Cerebellar nuclear complex (tissue), 1 donor: ENCODE measurements around the gene RBM17.
"Not testable (repeated sequence)": the region's sequence is repeated elsewhere in the genome, so short reads cannot be mapped to it uniquely, and the experiment has no call there.

Source experiments
- DNase-seq, 2 experiments: peaks; one replicate each; lab custom pipeline; 2025; lab: John Stamatoyannopoulos, UW

RBM17 gene

DNA sequence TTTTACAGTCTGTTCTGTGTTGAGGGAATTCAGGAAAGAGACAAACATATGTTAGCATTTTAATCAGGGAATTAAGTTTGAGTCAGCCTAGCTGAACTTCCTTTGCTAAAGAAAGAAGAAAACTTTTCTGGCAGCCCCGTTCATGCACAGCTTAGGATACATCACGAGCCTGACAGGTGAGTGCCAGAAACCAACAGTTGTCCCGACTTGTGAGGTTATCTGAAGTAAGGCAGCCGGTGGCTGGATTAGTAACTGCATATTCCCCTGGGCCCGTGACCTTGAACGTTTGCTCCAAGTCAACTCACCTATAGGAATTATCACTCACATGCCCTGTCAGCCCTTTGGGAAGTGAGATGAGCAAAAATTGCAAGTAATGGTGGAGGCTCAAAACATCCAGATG is 24.1 kb downstream of the RBM17 start:
- DNase-seq = no peak

DNA sequence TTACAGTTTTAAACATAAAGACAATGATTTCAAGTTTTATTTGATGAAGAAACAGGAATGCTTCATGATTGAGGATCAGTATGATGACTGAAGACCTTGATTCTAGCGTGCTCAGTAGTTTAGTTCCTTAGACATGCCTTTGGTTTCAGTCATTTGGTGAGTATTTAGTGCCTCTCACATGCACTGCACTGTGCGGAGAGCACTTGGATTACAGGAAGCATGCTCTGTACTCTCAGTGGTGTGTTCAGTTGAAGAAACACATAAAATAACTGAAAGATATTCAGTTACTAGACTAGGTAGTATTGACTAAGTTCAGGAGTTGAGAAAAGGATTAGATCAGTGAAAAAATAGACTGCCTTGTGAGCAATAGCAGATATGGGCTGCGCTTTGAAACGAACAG is 25.5 kb downstream of the RBM17 start:
- DNase-seq = no peak

DNA sequence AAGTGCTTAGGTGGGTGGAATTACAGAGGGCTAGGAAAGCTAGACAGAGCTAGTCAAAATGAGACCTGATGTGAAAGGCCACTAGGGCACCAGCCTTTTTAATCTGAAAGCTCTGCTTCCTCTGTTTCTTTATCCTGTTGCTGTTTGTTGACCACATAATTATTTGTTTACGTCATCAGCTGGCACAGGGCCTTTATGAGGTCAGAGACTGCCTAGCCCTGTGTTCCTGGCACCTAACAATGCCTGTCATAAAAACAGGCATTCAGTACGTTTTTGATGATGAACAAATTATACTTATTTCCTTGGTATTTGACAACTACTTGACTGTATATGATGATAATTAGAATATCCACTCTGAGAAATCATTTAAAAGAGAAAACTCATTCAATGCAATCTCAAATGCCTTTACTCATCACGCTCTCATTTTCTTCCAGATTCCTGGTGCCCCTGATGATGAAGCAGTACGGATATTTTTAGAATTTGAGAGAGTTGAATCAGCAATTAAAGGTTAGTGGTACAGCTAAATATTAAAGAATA is 26.0 kb downstream of the RBM17 start:
- no peak for DNase-seq

DNA sequence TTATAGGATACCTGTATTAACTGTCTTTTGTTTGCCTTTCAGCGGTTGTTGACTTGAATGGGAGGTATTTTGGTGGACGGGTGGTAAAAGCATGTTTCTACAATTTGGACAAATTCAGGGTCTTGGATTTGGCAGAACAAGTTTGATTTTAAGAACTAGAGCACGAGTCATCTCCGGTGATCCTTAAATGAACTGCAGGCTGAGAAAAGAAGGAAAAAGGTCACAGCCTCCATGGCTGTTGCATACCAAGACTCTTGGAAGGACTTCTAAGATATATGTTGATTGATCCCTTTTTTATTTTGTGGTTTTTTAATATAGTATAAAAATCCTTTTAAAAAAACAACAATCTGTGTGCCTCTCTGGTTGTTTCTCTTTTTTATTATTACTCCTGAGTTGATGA is 26.6 kb downstream of the RBM17 start:
- DNase-seq = no peak

DNA sequence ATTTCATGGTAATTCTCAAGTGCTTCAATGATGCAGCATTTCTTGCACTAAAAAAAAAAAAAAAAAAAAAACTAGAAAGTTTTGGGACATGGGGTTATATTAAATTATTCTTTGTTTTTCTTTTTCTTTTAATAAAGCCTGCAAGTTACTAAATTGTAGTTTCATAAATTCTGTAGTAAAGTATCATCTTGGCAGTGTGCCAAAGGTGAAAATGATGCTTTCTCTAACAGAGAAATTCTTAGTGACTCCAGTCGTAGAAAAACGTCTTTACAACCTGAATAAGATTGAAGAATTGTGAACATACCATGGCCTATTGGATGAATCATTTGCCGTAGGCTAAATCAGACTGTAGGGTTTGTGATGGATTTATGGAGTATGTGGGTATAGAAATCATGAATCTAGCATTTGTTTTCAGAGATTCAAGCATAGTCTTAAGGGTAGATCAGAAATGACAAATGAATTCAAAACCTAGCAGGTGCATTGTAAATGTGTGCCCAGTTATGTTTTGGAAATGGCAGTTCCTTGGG is 27.1 kb downstream of the RBM17 start:
- DNase-seq = no peak

DNA sequence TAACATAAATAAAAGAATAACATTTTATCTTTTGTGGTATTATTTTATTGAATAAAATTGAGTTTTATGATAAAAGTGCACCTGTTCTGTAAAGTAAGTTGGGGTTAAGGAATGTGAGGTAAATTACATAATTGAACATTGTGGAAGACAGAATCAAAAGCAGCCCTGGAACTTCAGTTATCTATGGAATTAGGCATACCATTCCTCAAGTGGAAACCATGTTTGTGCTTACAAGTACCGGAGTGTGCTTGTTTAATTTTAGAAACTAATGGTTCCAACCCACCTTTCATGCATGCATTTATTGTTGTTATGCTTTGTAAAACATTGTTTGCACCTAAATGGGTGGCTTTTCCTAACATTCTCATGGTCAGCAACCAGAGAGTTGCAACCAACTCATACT is 28.0 kb downstream of the RBM17 start:
- DNase-seq = no peak

DNA sequence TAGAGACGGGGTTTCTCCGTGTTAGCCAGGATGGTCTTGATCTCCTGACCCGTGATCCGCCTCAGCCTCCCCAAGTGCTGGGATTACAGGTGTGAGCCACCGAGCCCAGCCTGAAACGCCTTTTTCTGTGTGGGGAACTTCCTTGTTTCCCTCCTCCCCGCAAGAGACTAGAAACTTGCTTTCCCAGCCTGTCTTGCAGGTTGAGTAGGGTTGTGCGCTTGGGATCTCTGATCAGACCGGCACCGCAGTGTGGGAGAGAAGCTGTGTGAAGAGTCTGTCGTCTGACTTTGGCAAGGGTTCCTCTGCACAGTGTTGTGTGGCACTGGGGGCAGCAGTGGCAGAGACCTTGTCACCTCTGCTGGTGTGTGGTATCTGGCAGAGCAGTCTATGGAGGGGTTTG is 28.9 kb downstream of the RBM17 start:
- DNase-seq = no peak

DNA sequence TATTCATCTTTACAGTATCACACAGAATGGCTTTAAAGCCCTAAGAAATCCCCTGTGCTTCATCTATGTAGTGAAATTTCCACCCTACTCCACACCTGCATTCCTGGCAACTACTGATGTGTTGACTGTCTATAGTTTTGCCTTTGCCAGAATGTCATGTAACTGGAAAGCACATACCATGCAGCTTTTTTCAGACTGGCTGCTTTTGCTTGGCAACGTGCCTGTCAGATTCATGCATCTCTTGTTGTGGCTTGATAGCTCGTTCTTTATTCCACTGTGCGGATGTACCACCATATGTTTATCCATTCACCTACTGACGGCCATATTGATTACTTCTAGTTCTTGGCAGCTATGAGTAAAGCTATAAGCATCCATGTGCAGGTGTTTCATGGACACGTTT is 30.6 kb downstream of the RBM17 start:
- no peak for DNase-seq

DNA sequence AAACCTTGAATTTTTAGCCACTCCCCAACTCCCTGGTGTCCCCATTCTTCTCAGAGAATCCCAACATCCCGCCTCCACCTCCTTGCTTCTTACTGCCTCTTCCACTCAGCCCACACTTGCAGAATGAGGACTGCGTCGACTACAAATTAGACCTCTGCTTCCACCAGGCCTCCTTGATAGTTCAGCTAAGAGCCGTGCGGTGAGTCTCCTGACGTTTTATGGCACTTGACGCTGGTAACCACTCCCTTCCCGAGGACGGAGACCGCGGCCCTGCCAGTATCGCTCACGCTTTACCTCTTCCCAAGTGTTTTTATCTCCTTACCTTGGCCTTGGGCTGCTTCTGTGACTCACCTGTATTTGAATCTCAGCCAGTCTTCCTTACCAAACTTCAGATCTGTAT is 31.1 kb downstream of the RBM17 start:
- no peak for DNase-seq

DNA sequence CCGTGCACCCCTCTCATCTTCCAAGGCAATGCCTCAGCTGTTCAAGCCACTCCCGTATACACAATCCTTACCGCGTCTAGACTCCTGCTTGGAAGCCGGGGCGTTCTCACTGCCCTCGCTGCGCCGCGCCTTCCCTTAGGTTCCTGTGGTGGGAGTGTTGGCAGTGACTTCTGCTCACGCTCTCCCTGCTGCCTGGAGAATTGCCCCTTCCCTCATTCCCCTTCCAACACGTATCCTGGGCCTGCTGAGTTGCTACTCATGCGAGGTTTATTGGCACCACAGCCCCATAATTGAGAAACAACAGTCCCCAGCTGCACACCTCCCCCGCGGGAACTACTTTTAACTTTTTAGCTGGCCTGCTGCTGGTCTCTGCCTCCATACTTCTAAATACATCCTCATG is 31.9 kb downstream of the RBM17 start:
- DNase-seq = no peak

DNA sequence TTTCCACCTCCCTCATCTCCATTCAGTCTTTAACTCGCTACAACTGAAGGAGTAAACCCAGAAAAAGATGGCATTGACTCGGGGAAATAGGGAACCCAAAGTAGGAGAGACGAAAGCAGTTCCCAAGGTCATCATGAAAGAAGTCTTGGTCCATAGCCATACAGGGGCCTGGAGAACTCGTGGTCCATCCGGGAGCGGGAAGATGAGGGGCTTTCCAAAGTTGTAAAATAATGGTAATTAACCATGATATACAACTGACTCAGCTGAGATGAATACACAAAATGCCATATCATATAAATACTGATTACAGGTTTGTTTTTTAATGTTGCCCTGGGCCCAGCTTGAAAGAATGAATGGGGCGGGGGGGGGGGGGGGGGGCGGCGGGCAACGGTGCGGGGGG is 32.3 kb downstream of the RBM17 start:
- no peak for DNase-seq

DNA sequence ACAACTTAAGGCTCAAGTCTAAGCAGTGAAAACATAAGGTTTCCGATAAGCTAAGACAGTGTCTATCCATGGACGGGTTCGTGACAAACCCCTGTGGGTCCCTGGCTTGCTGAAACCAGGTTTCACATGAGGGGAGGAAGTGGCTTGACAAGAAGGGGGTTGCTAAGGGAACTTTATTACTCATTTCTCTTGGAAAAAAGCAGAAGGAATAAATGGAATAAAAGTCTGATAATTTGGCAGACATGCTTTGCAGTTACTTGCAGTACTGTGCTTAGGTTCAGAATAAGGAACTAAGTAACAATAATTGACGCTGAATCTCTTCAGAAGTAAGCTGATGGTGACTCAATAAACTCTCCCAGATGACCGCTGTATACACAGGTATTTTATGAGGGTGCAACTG is 34.7 kb downstream of the RBM17 start:
- DNase-seq = no peak

DNA sequence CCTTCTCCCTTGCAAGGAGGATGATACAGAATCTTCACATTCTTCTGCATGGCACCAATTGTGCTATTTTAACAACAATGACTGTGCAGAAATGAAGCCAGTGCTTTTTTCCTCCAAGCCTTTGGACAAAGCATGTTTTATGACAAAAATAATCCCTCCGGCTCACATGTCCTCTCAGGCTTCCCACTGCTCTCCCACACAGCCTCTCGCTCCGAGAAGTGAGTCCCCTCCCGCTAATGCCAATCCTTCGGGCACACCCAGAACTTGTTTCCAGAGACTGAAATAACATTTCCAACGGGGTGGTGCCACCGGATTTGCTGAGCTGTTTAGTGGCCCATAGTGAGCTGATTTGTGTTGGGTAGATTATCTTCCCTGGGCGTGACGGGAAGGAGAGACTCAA is 35.8 kb downstream of the RBM17 start:
- no peak for DNase-seq

DNA sequence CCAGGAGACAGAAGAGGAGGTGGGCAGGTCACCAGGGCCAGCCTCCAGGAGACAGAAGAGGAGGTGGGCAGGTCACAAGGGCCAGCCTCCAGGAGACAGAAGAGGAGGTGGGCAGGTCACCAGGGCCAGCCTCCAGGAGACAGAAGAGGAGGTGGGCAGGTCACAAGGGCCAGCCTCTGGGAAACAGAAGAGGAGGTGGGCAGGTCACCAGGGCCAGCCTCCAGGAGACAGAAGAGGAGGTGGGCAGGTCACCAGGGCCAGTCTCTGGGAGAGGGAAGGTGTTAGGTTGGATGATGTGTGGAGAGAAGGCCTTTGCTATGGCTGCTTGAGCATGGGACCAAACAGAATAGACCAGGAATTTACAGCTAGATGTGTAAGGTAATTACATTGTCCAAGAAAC is 38.6 kb downstream of the RBM17 start:
- not testable (repeated sequence) for DNase-seq

DNA sequence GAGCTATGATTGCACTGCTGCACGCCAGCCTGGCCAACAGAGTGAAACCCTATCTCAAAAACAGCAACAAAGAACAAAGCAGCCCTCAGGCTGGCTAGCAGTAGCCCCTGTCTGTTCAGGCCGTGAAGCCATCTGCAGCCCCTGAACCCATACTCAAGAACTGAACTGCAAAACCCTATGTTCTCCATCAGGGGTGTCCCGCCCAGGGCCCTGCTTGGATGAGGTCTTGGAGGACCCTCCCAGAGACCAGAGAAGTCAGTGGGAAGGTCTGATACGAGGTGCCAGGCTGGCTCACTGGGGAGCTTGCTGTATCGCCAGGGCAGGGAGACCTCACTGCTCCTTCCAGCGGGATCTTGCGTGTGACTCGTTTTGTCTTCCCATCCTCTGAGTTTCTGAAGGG is 39.3 kb downstream of the RBM17 start:
- DNase-seq = no peak

DNA sequence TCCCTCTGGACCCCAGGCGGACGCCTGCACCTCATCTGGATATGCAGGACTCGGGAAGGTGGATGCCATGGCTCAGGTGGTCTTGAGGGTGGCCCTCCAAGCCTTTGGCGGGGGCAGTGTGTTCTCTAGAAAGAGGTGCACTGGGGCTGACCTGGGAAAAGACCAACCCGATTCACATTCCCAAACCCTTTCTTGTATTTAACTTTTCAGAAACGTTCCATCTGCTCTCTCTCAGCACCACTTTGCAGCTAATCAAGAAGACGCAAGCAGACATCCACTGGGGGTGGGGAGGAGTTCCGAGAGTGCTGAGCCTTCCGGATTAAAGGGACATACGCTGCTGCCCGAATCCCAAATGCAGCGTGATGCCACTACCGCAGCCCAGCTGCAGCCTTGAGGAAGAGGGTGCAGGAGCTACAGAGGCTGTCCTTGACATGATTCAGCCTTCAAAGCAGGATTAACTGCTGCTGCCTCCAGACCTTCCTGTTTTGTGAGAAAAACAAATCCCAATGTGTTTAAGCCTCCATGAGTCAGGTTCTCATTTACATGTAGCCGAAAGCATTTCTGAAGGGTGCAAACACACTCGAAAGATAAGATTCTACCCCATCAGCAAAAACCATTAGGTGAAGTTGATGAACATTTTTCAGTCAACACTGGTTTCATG is 39.9 kb downstream of the RBM17 start:
- no peak for DNase-seq

DNA sequence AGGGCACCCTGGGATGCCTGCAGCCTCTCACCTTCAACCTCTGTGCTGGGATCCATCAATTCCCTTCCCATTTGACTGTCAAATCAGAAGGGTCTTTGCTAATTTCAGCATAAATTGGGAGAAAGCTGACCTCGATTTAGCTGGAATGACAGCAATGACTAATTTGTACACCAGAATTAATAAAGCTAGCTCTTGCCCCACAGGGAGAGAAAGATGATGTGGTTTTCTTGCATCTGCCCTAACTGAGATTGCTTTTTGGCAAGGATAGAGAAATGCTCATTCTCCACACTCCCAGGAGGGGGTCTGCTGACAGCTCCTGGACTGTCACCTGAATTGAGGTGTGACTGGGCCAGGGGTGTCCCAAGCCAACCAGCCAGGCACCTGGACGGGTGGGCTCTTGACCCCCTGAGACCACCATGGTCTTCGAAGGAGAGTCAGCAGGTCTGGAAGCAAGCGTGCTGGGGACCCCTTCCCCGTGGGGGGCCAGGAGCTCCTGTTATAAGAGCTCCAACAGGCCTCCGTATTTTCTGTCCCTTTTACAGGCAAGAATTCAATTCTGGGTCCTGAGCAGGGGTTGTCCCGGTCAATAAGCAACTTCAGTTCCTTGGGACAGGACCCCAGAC is 42.1 kb downstream of the RBM17 start:
- no peak for DNase-seq

DNA sequence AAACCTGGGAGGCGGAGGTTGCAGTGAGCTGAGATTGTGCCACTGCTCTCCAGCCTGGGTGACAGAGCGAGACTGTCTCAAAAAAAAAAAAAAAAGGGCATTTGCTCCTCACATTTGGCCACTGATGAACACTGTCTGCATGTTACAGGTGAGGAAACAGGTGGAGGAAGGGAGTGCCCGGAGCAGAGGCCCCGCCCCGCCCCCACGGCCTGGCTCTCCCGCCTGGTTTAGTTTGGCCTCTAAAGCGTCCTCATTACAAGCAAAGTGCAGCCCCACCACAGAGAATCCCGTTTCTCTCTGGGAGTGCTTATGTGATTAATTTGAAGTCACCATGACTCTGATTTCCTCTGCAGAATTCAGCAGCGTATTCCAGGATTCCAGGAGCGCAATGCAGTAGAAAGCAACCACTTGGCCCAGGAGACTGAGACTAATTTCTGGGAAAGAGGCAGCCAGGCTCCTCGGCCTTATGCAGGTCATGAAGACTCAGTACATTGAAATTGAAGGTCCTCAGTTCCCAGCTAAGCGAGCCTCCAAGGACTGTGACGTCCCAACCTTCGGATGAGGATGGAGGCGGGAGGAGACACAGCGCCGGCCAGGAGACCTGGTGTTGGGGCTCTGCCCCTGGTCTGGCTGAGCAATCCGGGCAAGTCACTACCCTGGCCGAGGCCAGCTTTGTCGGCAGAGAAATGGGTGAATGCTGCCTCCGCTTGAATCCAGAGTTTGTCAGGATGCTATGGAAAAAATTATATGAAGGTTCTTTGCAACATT is 44.7 kb downstream of the RBM17 start:
- DNase-seq = no peak

DNA sequence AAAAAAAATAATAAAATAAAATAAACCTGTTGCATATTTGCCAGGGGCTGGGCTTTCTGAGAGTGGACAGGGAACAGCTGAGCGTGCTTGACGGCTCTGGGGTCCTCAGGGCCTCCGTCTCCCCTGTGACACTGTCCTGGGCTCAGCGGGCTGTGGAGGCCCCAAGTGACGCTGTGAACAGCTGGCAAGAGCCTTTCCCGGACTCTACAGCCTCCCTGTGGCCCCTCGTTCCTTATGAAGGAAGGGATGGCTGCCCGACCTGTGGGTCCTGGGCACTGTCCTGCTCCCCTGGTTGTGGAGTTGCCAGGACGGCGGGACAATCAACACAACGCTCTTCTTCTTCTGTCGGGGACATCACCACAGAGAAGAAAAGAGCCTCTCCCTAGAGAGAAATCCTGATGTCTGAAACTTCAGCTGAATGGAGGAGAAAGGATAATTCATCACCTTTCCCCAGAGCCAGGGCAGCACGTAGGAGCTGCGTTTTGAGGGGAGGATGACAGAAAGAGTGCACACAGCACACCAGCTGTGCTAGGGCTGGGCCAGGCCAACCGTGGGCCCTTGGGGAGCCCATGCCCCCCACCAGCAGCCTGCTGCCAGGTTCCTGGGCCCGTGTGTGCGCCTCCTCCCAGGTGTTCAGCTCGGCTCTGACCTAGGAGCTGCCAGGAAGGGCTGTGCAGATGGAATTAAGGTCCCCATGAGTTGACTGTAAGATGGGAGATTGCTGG is 45.4 kb downstream of the RBM17 start:
- DNase-seq = no peak

DNA sequence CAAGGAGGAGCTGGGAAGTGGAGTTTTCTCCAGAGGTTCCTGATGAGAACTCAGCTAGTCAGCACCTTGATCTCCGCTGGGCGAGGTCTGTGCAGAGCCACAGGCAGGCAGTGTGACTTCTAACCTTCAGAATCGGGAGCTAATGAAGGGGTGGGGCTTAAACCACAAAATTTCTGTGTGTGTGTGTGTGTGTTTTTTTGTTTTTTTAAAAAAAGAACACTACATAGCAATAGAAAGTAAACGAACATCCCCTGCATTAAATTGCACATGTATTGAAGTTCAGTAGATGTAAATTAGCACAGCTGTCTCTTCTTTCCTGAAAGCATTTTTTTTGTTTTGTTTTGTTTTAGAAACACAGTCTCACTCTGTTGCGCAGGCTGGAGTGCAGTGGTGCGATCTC is 46.2 kb downstream of the RBM17 start:
- DNase-seq = no peak

DNA sequence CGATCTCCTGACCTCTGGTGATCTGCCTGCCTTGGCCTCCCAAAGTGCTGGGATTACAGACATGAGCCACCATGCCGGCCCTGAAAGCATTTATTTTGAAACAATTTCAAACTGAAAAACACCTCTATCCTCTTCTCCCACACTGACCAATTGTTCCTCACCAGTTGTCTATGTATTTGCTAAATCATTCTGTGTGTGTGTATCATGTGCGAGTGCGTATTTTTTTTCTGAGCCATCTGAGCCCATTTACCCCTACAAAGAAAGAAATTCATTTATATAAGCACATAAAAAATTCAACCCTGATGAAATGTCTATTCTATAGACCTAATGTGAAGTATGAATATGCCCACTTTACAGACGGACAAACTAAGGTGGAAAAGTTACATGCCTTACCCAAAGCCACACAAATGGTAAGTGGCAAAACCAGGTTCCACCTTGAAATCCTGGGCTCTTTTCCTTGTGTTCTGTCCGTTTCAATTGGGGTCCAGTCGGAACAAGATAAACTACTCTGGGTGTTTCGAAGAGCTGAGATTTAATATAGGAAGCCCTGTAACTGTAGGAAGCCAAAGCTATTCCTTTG is 46.8 kb downstream of the RBM17 start:
- DNase-seq = no peak
